ENCODE measurements around the gene ZBTB11. TPM values are rescaled to one million over a fixed set of nuclear protein-coding genes. Genes with fewer than 3 reads are reported as not detected.
"Not testable (repeated sequence)": the region's sequence is repeated elsewhere in the genome, so short reads cannot be mapped to it uniquely, and the experiment has no call there.

The ZBTB11 gene
- total RNA-seq, 3 donors from 2014 or later (not counting 1 experiment from before 2014, with no cell fraction given): 72.0 to 90.9 (median 83.5) TPM

DNA sequence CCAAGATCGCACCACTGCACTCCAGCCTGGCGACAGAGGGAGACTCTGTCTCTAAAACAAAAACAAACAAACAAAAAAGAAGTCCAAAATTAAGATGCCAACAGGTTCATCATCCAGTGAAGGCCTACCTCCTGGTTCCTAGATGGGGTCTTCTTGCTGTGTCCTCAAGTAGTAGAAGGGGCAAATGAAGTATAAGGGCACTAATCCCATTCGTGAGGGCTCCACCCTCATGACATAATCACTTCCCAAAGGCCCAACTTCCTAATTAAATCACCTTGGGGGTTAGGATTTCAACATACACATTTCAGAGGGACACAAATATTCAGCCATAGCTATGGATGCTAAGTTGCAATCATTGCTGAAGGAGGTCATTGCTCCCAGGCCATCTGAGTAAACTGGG, 57.2 kb downstream of the ZBTB11 start:
- Histone ChIP-seq H3K27ac (ENCODE audit: low read length) (no peak overlapping the region), H3K9me3 (ENCODE audit: control insufficient read depth, insufficient read depth, low read length) (no peaks in the 10 kb centered on the region), H3K27me3 (ENCODE audit: control insufficient read depth, insufficient read depth, low read length) (no peaks in the 10 kb centered on the region), H3K36me3 (ENCODE audit: control insufficient read depth, insufficient read depth, low read length) (no peaks in the 10 kb centered on the region), H3K4me3 (ENCODE audit: low read length) (no peak overlapping the region), H3K4me1 (ENCODE audit: control insufficient read depth, insufficient read depth, low read length) (no peaks in the 10 kb centered on the region)
- Mint-ChIP-seq H3K36me3 (no peaks in the 10 kb centered on the region), H3K27ac (no peak overlapping the region), H3K4me1 (no peaks in the 10 kb centered on the region), H3K27me3 (ENCODE audit: low read depth in 2 of 2) (no peaks in the 10 kb centered on the region), H3K4me3 (no peak overlapping the region), H3K9me3 (no peaks in the 10 kb centered on the region)
- TF ChIP-seq, protein P1, sequence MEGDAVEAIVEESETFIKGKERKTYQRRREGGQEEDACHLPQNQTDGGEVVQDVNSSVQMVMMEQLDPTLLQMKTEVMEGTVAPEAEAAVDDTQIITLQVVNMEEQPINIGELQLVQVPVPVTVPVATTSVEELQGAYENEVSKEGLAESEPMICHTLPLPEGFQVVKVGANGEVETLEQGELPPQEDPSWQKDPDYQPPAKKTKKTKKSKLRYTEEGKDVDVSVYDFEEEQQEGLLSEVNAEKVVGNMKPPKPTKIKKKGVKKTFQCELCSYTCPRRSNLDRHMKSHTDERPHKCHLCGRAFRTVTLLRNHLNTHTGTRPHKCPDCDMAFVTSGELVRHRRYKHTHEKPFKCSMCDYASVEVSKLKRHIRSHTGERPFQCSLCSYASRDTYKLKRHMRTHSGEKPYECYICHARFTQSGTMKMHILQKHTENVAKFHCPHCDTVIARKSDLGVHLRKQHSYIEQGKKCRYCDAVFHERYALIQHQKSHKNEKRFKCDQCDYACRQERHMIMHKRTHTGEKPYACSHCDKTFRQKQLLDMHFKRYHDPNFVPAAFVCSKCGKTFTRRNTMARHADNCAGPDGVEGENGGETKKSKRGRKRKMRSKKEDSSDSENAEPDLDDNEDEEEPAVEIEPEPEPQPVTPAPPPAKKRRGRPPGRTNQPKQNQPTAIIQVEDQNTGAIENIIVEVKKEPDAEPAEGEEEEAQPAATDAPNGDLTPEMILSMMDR (IDR thresholded peaks at IDR 0.05): no peak
- DNase-seq: no peak
- WGBS (ENCODE audit: insufficient coverage): 100% methylated on average over 2 of the region's 3 CpGs
- intact Hi-C loops (cut with micrococcal nuclease): no loop called here
- no peak for ATAC-seq

DNA sequence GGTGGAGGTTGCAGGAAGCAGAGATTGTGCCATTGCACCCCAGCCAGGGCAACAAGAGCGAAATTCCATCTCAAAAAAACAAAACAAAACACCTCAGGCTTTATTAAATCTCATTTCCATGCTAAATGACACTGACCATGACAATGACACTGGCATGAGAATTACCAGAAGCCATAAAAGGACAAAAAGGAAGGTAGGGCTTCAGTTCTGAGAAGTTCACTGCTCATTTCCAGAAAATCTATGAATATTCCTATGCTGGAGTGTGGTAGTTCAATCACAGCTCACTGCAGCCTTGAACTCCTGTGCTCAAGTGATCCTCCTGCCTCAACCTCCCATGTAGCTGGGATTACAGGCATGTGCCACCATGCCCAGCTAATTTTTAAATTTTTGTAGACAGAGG, 58.2 kb downstream of the ZBTB11 start:
- no peaks in the 10 kb centered on the region for H3K36me3 Mint-ChIP-seq

DNA sequence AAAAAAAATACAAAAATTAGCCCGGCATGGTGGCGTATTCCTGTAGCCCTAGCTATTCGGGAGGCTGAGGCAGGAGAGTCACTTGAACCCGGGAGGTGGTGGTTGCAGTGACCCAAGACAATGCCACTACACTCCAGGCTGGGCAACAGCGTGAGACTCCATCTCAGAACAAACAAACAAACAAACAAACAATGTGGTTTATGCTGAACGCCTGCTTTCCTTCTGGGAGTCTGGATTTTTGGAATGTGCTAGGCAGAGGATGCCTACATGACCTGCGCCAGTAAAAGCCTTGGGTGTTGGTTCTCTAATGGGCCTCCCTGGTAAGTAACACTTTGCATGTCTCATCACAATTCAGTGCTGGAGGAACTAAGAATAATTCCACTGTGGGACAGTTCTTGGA, 59.5 kb downstream of the ZBTB11 start:
- H3K36me3 Mint-ChIP-seq: no peaks in the 10 kb centered on the region

More for the DNA sequence above, 58.2 kb downstream of the ZBTB11 start:
- no peaks in the 10 kb centered on the region for H3K4me1 ChIP-seq (ENCODE audit: control insufficient read depth, insufficient read depth, low read length)
- H3K9me3 ChIP-seq (ENCODE audit: control insufficient read depth, insufficient read depth, low read length): no peaks in the 10 kb centered on the region
- H3K27ac Mint-ChIP-seq: no peak overlapping the region
- H3K4me3 Mint-ChIP-seq: no peak overlapping the region
- no peaks in the 10 kb centered on the region for H3K4me1 Mint-ChIP-seq
- H3K4me3 ChIP-seq (ENCODE audit: low read length): no peak overlapping the region
- no peaks in the 10 kb centered on the region for H3K36me3 ChIP-seq (ENCODE audit: control insufficient read depth, insufficient read depth, low read length)
- no peaks in the 10 kb centered on the region for H3K27me3 ChIP-seq (ENCODE audit: control insufficient read depth, insufficient read depth, low read length)
- no peaks in the 10 kb centered on the region for H3K27me3 Mint-ChIP-seq (ENCODE audit: low read depth in 2 of 2)
- ATAC-seq (no peak), DNase-seq (no peak)
- no peaks in the 10 kb centered on the region for H3K9me3 Mint-ChIP-seq
- no peak overlapping the region for H3K27ac ChIP-seq (ENCODE audit: low read length)
- 89% methylated on average over 1 of the region's 1 CpG for WGBS (ENCODE audit: insufficient coverage)
- intact Hi-C loops (cut with micrococcal nuclease): no loop called here
- TF ChIP-seq, protein P1 (IDR thresholded peaks at IDR 0.05): no peak

DNA sequence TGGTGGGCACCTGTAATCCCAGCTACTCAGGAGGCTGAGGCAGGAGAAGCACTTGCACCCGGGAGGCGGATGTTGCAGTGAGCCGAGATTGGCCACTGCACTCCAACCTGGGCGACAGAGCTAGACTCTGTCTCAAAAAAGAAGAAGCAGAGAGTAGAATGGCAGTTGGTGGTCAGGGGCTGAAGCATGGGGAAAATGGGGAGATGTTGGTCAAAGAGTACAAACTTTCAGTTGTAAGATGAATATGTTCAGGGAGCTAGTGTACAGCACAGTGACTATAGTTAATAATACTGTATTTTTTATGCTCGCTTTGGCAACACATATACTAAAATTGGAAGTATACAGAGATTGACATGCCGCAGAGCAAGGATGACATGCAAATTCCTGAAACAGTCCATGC, 61.4 kb downstream of the ZBTB11 start:
- TF ChIP-seq, protein P1 (IDR thresholded peaks at IDR 0.05): no peak
- H3K9me3 Mint-ChIP-seq: no peaks in the 10 kb centered on the region
- intact Hi-C loops (cut with micrococcal nuclease): no loop called here

More for the DNA sequence above, 59.5 kb downstream of the ZBTB11 start:
- H3K27me3 Mint-ChIP-seq (ENCODE audit: low read depth in 2 of 2): no peaks in the 10 kb centered on the region
- intact Hi-C loops (cut with micrococcal nuclease): no loop called here
- no peak for ATAC-seq
- H3K36me3 ChIP-seq (ENCODE audit: control insufficient read depth, insufficient read depth, low read length): no peaks in the 10 kb centered on the region
- no peak overlapping the region for H3K4me3 Mint-ChIP-seq
- H3K27ac ChIP-seq (ENCODE audit: low read length): no peak overlapping the region
- WGBS (ENCODE audit: insufficient coverage): 93% methylated on average over 7 of the region's 7 CpGs
- no peak for DNase-seq
- TF ChIP-seq, protein P1 (IDR thresholded peaks at IDR 0.05): no peak
- H3K4me1 Mint-ChIP-seq: no peaks in the 10 kb centered on the region
- H3K27me3 ChIP-seq (ENCODE audit: control insufficient read depth, insufficient read depth, low read length): no peaks in the 10 kb centered on the region
- no peaks in the 10 kb centered on the region for H3K9me3 ChIP-seq (ENCODE audit: control insufficient read depth, insufficient read depth, low read length)
- H3K4me1 ChIP-seq (ENCODE audit: control insufficient read depth, insufficient read depth, low read length): no peaks in the 10 kb centered on the region
- no peak overlapping the region for H3K4me3 ChIP-seq (ENCODE audit: low read length)
- H3K9me3 Mint-ChIP-seq: no peaks in the 10 kb centered on the region
- no peak overlapping the region for H3K27ac Mint-ChIP-seq

DNA sequence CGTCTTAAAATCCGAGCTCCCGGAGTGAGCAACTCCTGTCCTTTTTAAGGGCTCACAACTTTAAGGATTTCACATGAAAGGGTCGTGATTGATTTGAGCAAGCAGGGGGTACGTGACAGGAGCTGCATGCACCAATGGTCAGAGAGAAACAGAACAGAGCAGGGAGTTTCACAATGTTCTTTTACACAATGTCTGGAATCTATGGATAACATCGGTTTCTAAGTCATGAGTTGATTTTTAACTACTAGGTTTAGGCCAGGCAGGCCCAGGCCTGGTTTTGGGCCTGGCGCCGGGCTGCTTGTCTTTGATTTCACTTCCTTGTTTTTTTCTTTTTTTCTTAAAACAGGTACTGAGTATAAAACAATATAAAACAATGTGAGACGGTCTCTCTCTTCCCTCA, 63.9 kb downstream of the ZBTB11 start:
- DNase-seq; H3K9me3 ChIP-seq (ENCODE audit: control insufficient read depth, insufficient read depth, low read length); H3K36me3 Mint-ChIP-seq; H3K27me3 ChIP-seq (ENCODE audit: control insufficient read depth, insufficient read depth, low read length); H3K4me3 Mint-ChIP-seq; H3K9me3 Mint-ChIP-seq; H3K4me1 ChIP-seq (ENCODE audit: control insufficient read depth, insufficient read depth, low read length); H3K4me1 Mint-ChIP-seq; H3K27ac ChIP-seq (ENCODE audit: low read length); ATAC-seq; intact Hi-C loops (cut with micrococcal nuclease); H3K27me3 Mint-ChIP-seq (ENCODE audit: low read depth in 2 of 2); H3K27ac Mint-ChIP-seq; H3K36me3 ChIP-seq (ENCODE audit: control insufficient read depth, insufficient read depth, low read length); H3K4me3 ChIP-seq (ENCODE audit: low read length): not testable (repeated sequence)
- WGBS (ENCODE audit: insufficient coverage): 74% methylated on average over 6 of the region's 9 CpGs

More for the DNA sequence above, 61.4 kb downstream of the ZBTB11 start:
- H3K27ac ChIP-seq (ENCODE audit: low read length): no peak overlapping the region
- no peaks in the 10 kb centered on the region for H3K27me3 ChIP-seq (ENCODE audit: control insufficient read depth, insufficient read depth, low read length)
- Mint-ChIP-seq H3K4me3 (no peak overlapping the region), H3K4me1 (no peaks in the 10 kb centered on the region), H3K36me3 (no peaks in the 10 kb centered on the region), H3K27ac (no peak overlapping the region), H3K27me3 (ENCODE audit: low read depth in 2 of 2) (no peaks in the 10 kb centered on the region)
- ATAC-seq (no peak), DNase-seq (no peak)
- H3K4me3 ChIP-seq (ENCODE audit: low read length): no peak overlapping the region
- H3K4me1 ChIP-seq (ENCODE audit: control insufficient read depth, insufficient read depth, low read length): no peaks in the 10 kb centered on the region
- H3K9me3 ChIP-seq (ENCODE audit: control insufficient read depth, insufficient read depth, low read length): no peaks in the 10 kb centered on the region
- 97% methylated on average over 5 of the region's 6 CpGs for WGBS (ENCODE audit: insufficient coverage)
- H3K36me3 ChIP-seq (ENCODE audit: control insufficient read depth, insufficient read depth, low read length): no peaks in the 10 kb centered on the region

Data from natural killer cell (primary cell).